Upper lobe of right lung (tissue), 1 donor: ENCODE data around the gene XCR1. TPM values are rescaled to one million over a fixed set of nuclear protein-coding genes. Genes with fewer than 3 reads are reported as not detected.

Experiments
- ATAC-seq: fragments of 200-7000 bp; cut with Tn5 transposase; one replicate; pipeline ENCODE4 v1.9.1; 2020; ENCODE audit warnings: mild to moderate bottlenecking, moderate library complexity
- DNase-seq: peaks from one replicate; pipeline ENCODE4 v3.0.0-alpha.2; 2020
- H3K27ac ChIP-seq: fragments of 200-600 bp; one replicate; pipeline ENCODE4 v1.8.0; 2022
- H3K27me3 ChIP-seq: fragments of 200-600 bp; one replicate; pipeline ENCODE4 v1.8.0; 2022; ENCODE audit warnings: mild to moderate bottlenecking
- H3K36me3 ChIP-seq: fragments of 200-600 bp; one replicate; pipeline ENCODE4 v1.8.0; 2022
- H3K4me1 ChIP-seq: fragments of 200-600 bp; one replicate; pipeline ENCODE4 v1.8.0; 2022
- H3K4me3 ChIP-seq: fragments of 200-600 bp; one replicate; pipeline ENCODE4 v1.8.0; 2022; ENCODE audit warnings: mild to moderate bottlenecking
- H3K9me3 ChIP-seq: fragments of 200-600 bp; one replicate; pipeline ENCODE4 v1.8.0; 2022
- CTCF ChIP-seq: fragments of 200-600 bp; IDR thresholded peaks from one replicate; pipeline ENCODE4 v1.8.0; 2022; ENCODE audit warnings: antibody characterized with exemption
- intact Hi-C: fragments of 100-400 bp; cut with DNase I; formaldehyde crosslinking; loops from one replicate; pipeline ENCODE4 v1.11.0; 2022
- total RNA-seq: library from RNA; stranded (reverse); fragmentation: NEBNext Ultra II Directional; extraction: Animal tissue kit (Norgen Biotek cat#: 25700); gene quantifications from one replicate; pipeline ENCODE4 v1.2.1, GENCODE V29; 2021
- donor health status: DM: no; HTN: yes; CAD: no; lungs with severe emphysema.

XCR1 gene
- total RNA-seq, 1 donor from 2014 or later, result 0.26 TPM

DNA sequence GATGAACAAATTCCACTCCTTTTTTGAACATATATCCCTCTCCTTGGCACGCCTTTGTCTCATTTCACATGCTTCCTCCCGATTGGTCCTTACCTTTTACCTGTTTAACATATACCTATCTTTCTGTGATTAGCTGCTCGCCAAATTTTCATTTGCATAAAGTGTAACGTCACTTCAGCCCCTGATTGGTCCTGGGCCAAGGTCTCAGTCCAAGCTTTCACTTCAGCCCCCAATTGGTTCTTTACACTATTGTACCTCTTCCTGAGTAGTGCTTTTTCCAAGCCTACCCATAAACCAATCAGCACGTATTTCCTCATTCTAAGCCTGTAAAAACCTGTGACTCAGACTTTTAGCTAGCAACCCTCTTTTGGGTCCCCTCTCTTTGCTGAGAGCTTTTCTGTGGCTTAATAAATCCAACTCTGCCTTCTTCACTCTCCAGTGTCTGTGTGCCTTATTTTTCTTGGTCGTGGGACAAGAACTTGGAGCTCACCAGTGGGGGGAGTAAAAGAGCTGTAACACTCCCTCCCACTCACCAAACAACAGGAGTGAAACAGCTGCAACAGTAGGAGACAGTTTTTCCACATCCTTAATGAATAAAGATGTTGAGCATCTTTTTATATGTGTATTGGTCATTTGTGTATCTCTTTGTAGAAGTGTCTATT, 584 bp upstream of the XCR1 start:
- no peak for ATAC-seq

GRCh38 chr3:46025139-46025538, 2.1 kb downstream of the XCR1 start:
- Histone ChIP-seq H3K27ac (no peak overlapping the region), H3K4me3 (no peak overlapping the region), H3K9me3 (no peaks in the 10 kb centered on the region), H3K36me3 (no peaks in the 10 kb centered on the region), H3K27me3 (no peaks in the 10 kb centered on the region), H3K4me1 (no peaks in the 10 kb centered on the region)
- ATAC-seq, result no peak
- TF ChIP-seq CTCF, result no peak
- intact Hi-C loops, result no loop called here
- DNase-seq, result no peak

More for the DNA sequence above, 584 bp upstream of the XCR1 start:
- Histone ChIP-seq H3K36me3 (no peaks in the 10 kb centered on the region), H3K27ac (no peak overlapping the region), H3K4me1 (no peaks in the 10 kb centered on the region), H3K4me3 (no peak overlapping the region), H3K9me3 (no peaks in the 10 kb centered on the region), H3K27me3 (no peaks in the 10 kb centered on the region)
- no peak for TF ChIP-seq CTCF
- no peak for DNase-seq
- intact Hi-C loops, result no loop called here

- DNase-seq (no peak), ATAC-seq (no peak)
- no peaks in the 10 kb centered on the region for H3K36me3 ChIP-seq
- intact Hi-C loops, result no loop called here
- H3K27me3 ChIP-seq, result no peaks in the 10 kb centered on the region
- no peak for TF ChIP-seq CTCF
- no peaks in the 10 kb centered on the region for H3K4me1 ChIP-seq
- no peak overlapping the region for H3K27ac ChIP-seq
- no peak overlapping the region for H3K4me3 ChIP-seq
- no peaks in the 10 kb centered on the region for H3K9me3 ChIP-seq
These were observed 3.2 kb downstream of the XCR1 start for GRCh38 chr3:46024131-46024530.

DNA sequence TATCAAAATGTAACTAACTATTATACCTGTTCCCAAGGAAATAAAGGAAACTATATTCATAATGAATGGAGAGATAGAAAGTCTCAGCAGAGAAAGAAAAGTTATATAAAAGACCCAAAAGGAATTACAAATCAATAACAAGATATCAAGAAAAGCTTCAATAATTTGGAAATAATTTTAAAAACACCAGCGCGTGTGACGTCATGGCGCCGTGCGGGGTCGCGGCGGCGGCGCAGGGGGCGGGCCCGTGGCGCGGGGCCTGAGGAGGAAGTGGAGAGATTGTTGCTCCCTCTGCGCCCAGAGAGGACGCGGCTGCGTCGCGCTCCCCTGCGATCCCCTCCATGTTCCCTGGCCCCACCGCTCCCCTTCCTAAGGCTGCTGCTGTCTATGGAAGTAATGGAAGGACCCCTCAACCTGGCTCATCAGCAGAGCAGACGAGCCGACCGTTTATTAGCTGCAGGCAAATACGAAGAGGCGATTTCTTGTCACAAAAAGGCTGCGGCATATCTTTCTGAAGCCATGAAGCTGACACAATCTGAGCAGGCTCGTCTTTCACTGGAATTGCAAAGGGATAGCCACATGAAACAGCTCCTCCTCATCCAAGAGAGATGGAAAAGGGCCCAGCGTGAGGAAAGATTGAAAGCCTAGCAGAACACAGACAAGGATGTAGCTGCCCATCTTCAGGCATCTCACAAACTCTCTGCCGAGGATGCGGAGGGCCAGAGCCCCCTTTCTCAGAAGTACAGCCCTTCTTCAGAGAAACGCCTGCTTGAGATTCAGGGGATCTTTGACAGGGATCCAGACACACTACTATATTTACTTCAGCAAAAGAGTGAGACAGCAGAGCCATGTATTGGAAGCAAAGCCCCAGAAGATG, 4.1 kb downstream of the XCR1 start:
- Histone ChIP-seq H3K27me3 (no peaks in the 10 kb centered on the region), H3K4me3 (no peak overlapping the region), H3K36me3 (no peaks in the 10 kb centered on the region), H3K4me1 (no peaks in the 10 kb centered on the region), H3K27ac (no peak overlapping the region), H3K9me3 (no peaks in the 10 kb centered on the region)
- intact Hi-C loops, result no loop called here
- ATAC-seq, result no peak
- DNase-seq, result no peak
- TF ChIP-seq CTCF, result no peak

GRCh38 chr3:46021516-46021915, 5.8 kb downstream of the XCR1 start:
- no peak overlapping the region for H3K27ac ChIP-seq
- DNase-seq (no peak), ATAC-seq (no peak)
- no peaks in the 10 kb centered on the region for H3K27me3 ChIP-seq
- no peaks in the 10 kb centered on the region for H3K36me3 ChIP-seq
- no peak overlapping the region for H3K4me3 ChIP-seq
- no peaks in the 10 kb centered on the region for H3K9me3 ChIP-seq
- no peaks in the 10 kb centered on the region for H3K4me1 ChIP-seq
- TF ChIP-seq CTCF, result no peak
- intact Hi-C loops, result no loop called here
